Stimulated activated CD8-positive, alpha-beta memory T cell treated with anti-CD3 and anti-CD28 coated beads, Interleukin-7, amount 100 ng/mL, for 1 hour (primary cell): Measurements from ENCODE around the gene SEMA3C.

Experiments
- DNase-seq, 2 donors: peaks; one replicate each; pipeline ENCODE4 v3.0.0-alpha.2; 2020; ENCODE audit warnings: low read depth in 2 of 2

SEMA3C gene

GRCh38 chr7:80779456-80779855, 139.4 kb downstream of the SEMA3C start:
- DNase-seq, result no peak

- DNase-seq, result no peak
Observed at GRCh38 chr7:80775897-80776296, 143.0 kb downstream of the SEMA3C start.

GRCh38 chr7:80775482-80775881, 143.4 kb downstream of the SEMA3C start:
- DNase-seq, result no peak

- no peak for DNase-seq
Observed at GRCh38 chr7:80774843-80775242, 144.0 kb downstream of the SEMA3C start.

GRCh38 chr7:80773787-80774508, 144.9 kb downstream of the SEMA3C start:
- DNase-seq, result no peak

GRCh38 chr7:80772347-80772993, 146.4 kb downstream of the SEMA3C start:
- DNase-seq, result no peak

- DNase-seq, result no peak
Observed at GRCh38 chr7:80771523-80771922, 147.3 kb downstream of the SEMA3C start.

GRCh38 chr7:80770675-80771081, 148.2 kb downstream of the SEMA3C start:
- no peak for DNase-seq

- no peak for DNase-seq
Observed at GRCh38 chr7:80770061-80770460, 148.8 kb downstream of the SEMA3C start.

GRCh38 chr7:80768756-80769155, 150.1 kb downstream of the SEMA3C start:
- DNase-seq, result no peak

GRCh38 chr7:80767654-80768053, 151.2 kb downstream of the SEMA3C start:
- no peak for DNase-seq

- DNase-seq, result no peak
Observed at GRCh38 chr7:80766724-80767123, 152.1 kb downstream of the SEMA3C start.

- DNase-seq, result no peak
Observed at GRCh38 chr7:80764132-80764531, 154.7 kb downstream of the SEMA3C start.

GRCh38 chr7:80763704-80764103, 155.1 kb downstream of the SEMA3C start:
- DNase-seq, result no peak

- DNase-seq, result no peak
Observed at GRCh38 chr7:80763289-80763688, 155.6 kb downstream of the SEMA3C start.

- no peak for DNase-seq
Observed at GRCh38 chr7:80760292-80760691, 158.6 kb downstream of the SEMA3C start.

- DNase-seq, result no peak
Observed at GRCh38 chr7:80752954-80753690, 165.7 kb downstream of the SEMA3C start.

GRCh38 chr7:80749270-80749669, 169.6 kb downstream of the SEMA3C start:
- no peak for DNase-seq

GRCh38 chr7:80748363-80749042, 170.3 kb downstream of the SEMA3C start:
- no peak for DNase-seq

- DNase-seq, result no peak
Observed at GRCh38 chr7:80740778-80741545, 177.9 kb downstream of the SEMA3C start.

- no peak for DNase-seq
Observed at GRCh38 chr7:80736371-80737125, 182.3 kb downstream of the SEMA3C start.
